Activated CD4-positive, alpha-beta T cell treated with anti-CD3 and anti-CD28 coated beads, Interleukin-2, amount 50 U/mL, for 16 hours (primary cell): ENCODE data around the gene FAM118B.
"Not testable (repeated sequence)": the region's sequence is repeated elsewhere in the genome, so short reads cannot be mapped to it uniquely, and the experiment has no call there.

Source experiments
- DNase-seq: peaks from one replicate; pipeline ENCODE4 v3.0.0-alpha.2; 2020

FAM118B gene

GRCh38 chr11:126279191-126279590, 67.6 kb downstream of the FAM118B start:
- no peak for DNase-seq

- no peak for DNase-seq
These were observed 69.0 kb downstream of the FAM118B start for GRCh38 chr11:126280595-126280994.

- DNase-seq, result no peak
These were observed 69.7 kb downstream of the FAM118B start for GRCh38 chr11:126281245-126281644.

- no peak for DNase-seq
These were observed 70.1 kb downstream of the FAM118B start for GRCh38 chr11:126281666-126282175.

- DNase-seq, result peak; percentile 24
These were observed 70.8 kb downstream of the FAM118B start for GRCh38 chr11:126282361-126282735.

GRCh38 chr11:126282736-126283591, 71.4 kb downstream of the FAM118B start, which contains the start of gene TIRAP:
Gene TIRAP (plus strand): TSS chr11:126283093. CDS start chr11:126290895, 7,802 bp downstream.
- DNase-seq, result peak; percentile 59

GRCh38 chr11:126284829-126285228, 73.2 kb downstream of the FAM118B start:
- DNase-seq, result peak; percentile 73

- DNase-seq, result no peak
These were observed 76.7 kb downstream of the FAM118B start for GRCh38 chr11:126288237-126288636.

- DNase-seq, result no peak
These were observed 79.3 kb downstream of the FAM118B start for GRCh38 chr11:126290887-126291286.

- DNase-seq, result no peak
These were observed 82.1 kb downstream of the FAM118B start for GRCh38 chr11:126293726-126294125.

- no peak for DNase-seq
These were observed 85.4 kb downstream of the FAM118B start for GRCh38 chr11:126297004-126297403.

GRCh38 chr11:126303623-126304456, 92.3 kb downstream of the FAM118B start, which contains the start of gene DCPS:
Gene DCPS (plus strand): TSS chr11:126304060. CDS start chr11:126304081, 21 bp downstream.
- peak; percentile 90 for DNase-seq

- peak; percentile 24 for DNase-seq
These were observed 93.0 kb downstream of the FAM118B start for GRCh38 chr11:126304457-126305075.

- peak; percentile 54 for DNase-seq
These were observed 94.1 kb downstream of the FAM118B start for GRCh38 chr11:126305699-126306098.

GRCh38 chr11:126307706-126308105, 96.1 kb downstream of the FAM118B start:
- DNase-seq, result peak; percentile 32

GRCh38 chr11:126308271-126308671, 96.7 kb downstream of the FAM118B start:
- no peak for DNase-seq

- not testable (repeated sequence) for DNase-seq
These were observed 97.2 kb downstream of the FAM118B start for GRCh38 chr11:126308771-126309170.

GRCh38 chr11:126310200-126310991, 98.8 kb downstream of the FAM118B start:
- DNase-seq, result peak; percentile 60

- no peak for DNase-seq
These were observed 99.4 kb downstream of the FAM118B start for GRCh38 chr11:126310992-126311310.

- no peak for DNase-seq
These were observed 100.1 kb downstream of the FAM118B start for GRCh38 chr11:126311401-126312291.
